Skeletal muscle tissue (tissue), 4 donors: ENCODE measurements around the gene COL5A2. TPM values are rescaled to one million over a fixed set of nuclear protein-coding genes. Genes with fewer than 3 reads are reported as not detected.

Experiments used
- H3K27ac ChIP-seq: one replicate; pipeline ENCODE4 v1.7.0; 2013; ENCODE audit warnings: mild to moderate bottlenecking, low read depth, low read length, inconsistent platforms
- H3K27me3 ChIP-seq, 3 donors: one replicate each; pipeline ENCODE4 v1.7.0; 2013; ENCODE audit warnings: low read length in 3 of 3; ENCODE audit not compliant: control insufficient read depth in 3 of 3, insufficient read depth in 3 of 3
- H3K36me3 ChIP-seq, 3 donors: one replicate each; pipeline ENCODE4 v1.7.0; 2013; ENCODE audit warnings: low read length in 3 of 3; ENCODE audit not compliant: control insufficient read depth in 3 of 3, insufficient read depth in 3 of 3
- H3K4me1 ChIP-seq, 3 donors: one replicate each; pipeline ENCODE4 v1.7.0; 2013; ENCODE audit warnings: low read length in 3 of 3, mild to moderate bottlenecking in 3 of 3; ENCODE audit not compliant: control insufficient read depth in 3 of 3, insufficient read depth in 3 of 3
- H3K4me3 ChIP-seq, 3 donors: one replicate each; pipeline ENCODE4 v1.7.0; 2013; ENCODE audit warnings: low read length in 3 of 3
- H3K9ac ChIP-seq, 3 donors: one replicate each; pipeline ENCODE4 v1.7.0; 2013; ENCODE audit warnings: low read length in 3 of 3, mild to moderate bottlenecking in 3 of 3, moderate library complexity in 2 of 3, low read depth in 1 of 3
- H3K9me3 ChIP-seq, 3 donors: one replicate each; pipeline ENCODE4 v1.7.0; 2013; ENCODE audit warnings: low read length in 3 of 3; ENCODE audit not compliant: control insufficient read depth in 3 of 3
- total RNA-seq: library from RNA; depleted of rRNA; stranded (reverse); fragments of >200 nt; gene quantifications from one replicate; pipeline ENCODE4 v1.2.3, GENCODE V29; 2014
- donor health status: Osteomylitis.

The COL5A2 gene
- total RNA-seq, 1 donor from 2014 or later: 404 TPM

- Histone ChIP-seq H3K9ac (no peak overlapping the region), H3K36me3 (no peaks in the 10 kb centered on the region), H3K4me3 (no peak overlapping the region), H3K27ac (no peak overlapping the region), H3K9me3 (no peaks in the 10 kb centered on the region), H3K27me3 (no peaks in the 10 kb centered on the region), H3K4me1 (no peaks in the 10 kb centered on the region)
Measured at GRCh38 chr2:189138800-189139199, 40.8 kb downstream of the COL5A2 start.

DNA sequence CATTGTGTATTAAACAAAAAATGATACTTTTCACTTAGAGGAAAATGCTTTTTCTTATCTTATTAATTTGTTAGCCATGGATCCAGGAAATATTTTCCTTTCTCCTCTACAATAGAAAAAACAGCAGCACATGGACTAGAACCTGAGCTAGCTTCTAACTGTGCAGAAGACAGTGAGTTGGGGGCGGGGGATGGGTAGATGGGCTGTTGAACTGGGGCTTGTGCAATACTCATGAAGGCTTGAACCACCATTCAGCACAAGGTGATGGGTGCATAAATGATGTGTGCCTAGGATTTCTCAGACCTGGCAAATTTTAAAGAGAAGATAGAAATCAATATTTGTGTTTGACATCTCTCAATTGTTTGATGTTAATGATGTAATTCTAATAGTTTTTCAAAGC is 42.0 kb downstream of the COL5A2 start:
- no peaks in the 10 kb centered on the region for H3K36me3 ChIP-seq
- H3K27ac ChIP-seq: no peak overlapping the region
- no peak overlapping the region for H3K4me3 ChIP-seq
- no peaks in the 10 kb centered on the region for H3K27me3 ChIP-seq
- H3K4me1 ChIP-seq: no peaks in the 10 kb centered on the region
- H3K9ac ChIP-seq: no peak overlapping the region
- no peaks in the 10 kb centered on the region for H3K9me3 ChIP-seq

DNA sequence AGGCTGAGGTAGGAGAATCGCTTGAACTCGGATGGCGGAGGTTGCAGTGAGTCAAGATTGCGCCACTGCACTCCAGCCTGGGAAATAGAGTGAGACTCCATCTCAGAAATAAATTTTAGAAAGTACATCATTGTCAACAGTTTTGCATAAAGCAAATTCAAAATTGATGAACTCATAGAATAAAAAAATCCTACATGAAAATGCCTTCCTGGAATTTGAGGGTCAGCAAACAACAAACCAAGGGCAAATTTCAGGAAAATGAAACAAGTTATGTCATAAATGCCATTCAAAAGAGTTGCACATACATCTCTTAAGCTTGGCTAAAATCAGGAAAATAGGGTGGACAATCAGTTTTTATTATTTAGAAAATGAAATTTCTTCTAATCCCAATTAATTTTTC is 45.1 kb downstream of the COL5A2 start:
- Histone ChIP-seq H3K4me3 (no peak overlapping the region), H3K27me3 (no peaks in the 10 kb centered on the region), H3K27ac (no peak overlapping the region), H3K9ac (no peak overlapping the region), H3K4me1 (no peaks in the 10 kb centered on the region), H3K9me3 (no peaks in the 10 kb centered on the region), H3K36me3 (no peaks in the 10 kb centered on the region)

GRCh38 chr2:189131991-189132390 is 47.6 kb downstream of the COL5A2 start:
- H3K9ac ChIP-seq: no peak overlapping the region
- H3K27me3 ChIP-seq: no peaks in the 10 kb centered on the region
- no peak overlapping the region for H3K4me3 ChIP-seq
- H3K27ac ChIP-seq: no peak overlapping the region
- no peaks in the 10 kb centered on the region for H3K4me1 ChIP-seq
- H3K36me3 ChIP-seq: no peaks in the 10 kb centered on the region
- no peaks in the 10 kb centered on the region for H3K9me3 ChIP-seq

DNA sequence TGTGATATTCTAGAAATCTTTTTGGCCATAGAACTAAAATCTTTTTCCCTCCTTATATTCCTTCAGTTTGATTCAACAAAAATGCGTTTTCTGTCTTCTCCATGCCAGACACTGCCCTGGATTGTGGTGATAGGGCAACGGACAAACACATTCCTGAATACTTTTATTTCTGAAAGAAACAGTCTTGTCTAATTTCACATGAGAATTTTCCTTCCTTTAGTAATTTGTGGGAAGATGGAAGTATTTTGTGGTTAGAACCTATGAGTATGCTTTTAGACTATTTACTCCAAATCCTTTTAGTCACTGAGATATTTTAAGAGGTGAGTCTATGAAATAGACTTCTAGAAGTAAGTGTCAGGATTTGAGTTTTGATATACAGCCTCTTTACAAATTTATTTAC is 49.6 kb downstream of the COL5A2 start:
- Histone ChIP-seq H3K36me3 (no peaks in the 10 kb centered on the region), H3K9me3 (no peaks in the 10 kb centered on the region), H3K4me1 (no peaks in the 10 kb centered on the region), H3K27me3 (no peaks in the 10 kb centered on the region), H3K4me3 (no peak overlapping the region), H3K9ac (no peak overlapping the region), H3K27ac (no peak overlapping the region)

DNA sequence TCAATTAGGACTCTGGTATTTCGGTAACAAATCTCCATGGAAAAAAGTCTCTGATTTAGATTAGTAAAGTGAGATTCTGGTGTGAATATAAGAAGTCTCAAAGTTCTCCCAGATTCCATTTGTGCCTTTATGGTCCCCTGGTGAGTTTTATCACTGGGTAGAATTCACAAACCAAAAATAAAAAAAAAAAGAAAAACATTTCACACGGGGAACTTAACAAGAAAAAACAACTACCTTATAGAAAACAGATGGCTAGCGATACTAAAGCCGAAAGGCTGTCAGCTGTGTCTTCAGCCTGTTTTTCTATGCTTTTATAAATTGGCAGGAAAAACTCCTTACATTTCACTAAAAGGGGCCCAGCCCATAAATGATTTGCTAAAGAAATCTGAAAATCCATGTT is 50.6 kb downstream of the COL5A2 start:
- H3K4me3 ChIP-seq: no peak overlapping the region
- no peak overlapping the region for H3K27ac ChIP-seq
- no peaks in the 10 kb centered on the region for H3K9me3 ChIP-seq
- no peaks in the 10 kb centered on the region for H3K36me3 ChIP-seq
- H3K9ac ChIP-seq: no peak overlapping the region
- H3K4me1 ChIP-seq: no peaks in the 10 kb centered on the region
- no peaks in the 10 kb centered on the region for H3K27me3 ChIP-seq

DNA sequence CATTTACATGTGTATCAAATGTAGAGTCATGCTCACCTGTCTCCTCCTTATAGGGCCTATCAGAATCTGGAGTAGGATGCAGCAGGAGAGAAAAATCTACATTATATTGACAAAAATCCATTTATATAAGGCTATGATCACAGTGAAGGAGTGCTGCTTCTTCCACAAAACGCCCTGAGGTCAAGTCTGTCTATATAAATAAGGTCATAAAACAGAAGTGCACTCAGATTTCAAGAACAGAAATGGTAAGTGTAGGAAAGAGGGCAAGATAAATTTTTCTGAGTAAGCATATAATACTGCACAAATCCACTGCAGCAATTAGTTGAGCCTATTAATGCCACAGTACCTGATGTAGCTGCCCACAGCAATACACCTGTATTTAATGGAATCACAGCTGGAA is 51.8 kb downstream of the COL5A2 start:
- Histone ChIP-seq H3K9ac (no peak overlapping the region), H3K27ac (no peak overlapping the region), H3K27me3 (no peaks in the 10 kb centered on the region), H3K9me3 (no peaks in the 10 kb centered on the region), H3K4me1 (no peaks in the 10 kb centered on the region), H3K4me3 (no peak overlapping the region), H3K36me3 (no peaks in the 10 kb centered on the region)

GRCh38 chr2:189125195-189125594 is 54.4 kb downstream of the COL5A2 start:
- H3K4me3 ChIP-seq: no peak overlapping the region
- no peaks in the 10 kb centered on the region for H3K4me1 ChIP-seq
- no peaks in the 10 kb centered on the region for H3K27me3 ChIP-seq
- H3K9me3 ChIP-seq: no peaks in the 10 kb centered on the region
- no peaks in the 10 kb centered on the region for H3K36me3 ChIP-seq
- H3K27ac ChIP-seq: no peak overlapping the region
- H3K9ac ChIP-seq: no peak overlapping the region

- H3K36me3 ChIP-seq: no peaks in the 10 kb centered on the region
- no peak overlapping the region for H3K9ac ChIP-seq
- no peak overlapping the region for H3K4me3 ChIP-seq
- no peak overlapping the region for H3K27ac ChIP-seq
- H3K4me1 ChIP-seq: no peaks in the 10 kb centered on the region
- H3K9me3 ChIP-seq: no peaks in the 10 kb centered on the region
- no peaks in the 10 kb centered on the region for H3K27me3 ChIP-seq
Measured at GRCh38 chr2:189124175-189124574, 55.4 kb downstream of the COL5A2 start.

DNA sequence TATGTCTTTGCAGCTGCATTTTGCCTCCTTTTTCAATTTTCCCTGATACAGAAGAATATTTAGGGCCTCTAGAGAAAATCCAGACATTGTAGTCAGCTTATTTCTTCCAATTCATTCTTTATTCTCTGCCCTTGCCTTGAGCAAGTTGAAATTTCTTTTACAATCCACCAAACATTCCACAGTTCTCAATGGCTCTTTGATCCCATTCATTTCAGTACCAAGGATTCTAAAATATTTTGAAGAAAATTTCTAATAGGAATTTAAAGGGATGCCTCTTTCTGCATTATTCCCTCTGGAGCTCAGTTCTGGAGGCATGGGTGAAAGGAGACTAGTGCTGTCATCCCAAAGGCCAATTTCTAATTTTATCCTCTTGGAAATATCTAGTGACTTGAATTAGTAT is 61.2 kb downstream of the COL5A2 start:
- H3K4me3 ChIP-seq: no peak overlapping the region
- no peaks in the 10 kb centered on the region for H3K27me3 ChIP-seq
- H3K9me3 ChIP-seq: no peaks in the 10 kb centered on the region
- H3K27ac ChIP-seq: no peak overlapping the region
- no peaks in the 10 kb centered on the region for H3K4me1 ChIP-seq
- H3K36me3 ChIP-seq: no peaks in the 10 kb centered on the region
- H3K9ac ChIP-seq: no peak overlapping the region

DNA sequence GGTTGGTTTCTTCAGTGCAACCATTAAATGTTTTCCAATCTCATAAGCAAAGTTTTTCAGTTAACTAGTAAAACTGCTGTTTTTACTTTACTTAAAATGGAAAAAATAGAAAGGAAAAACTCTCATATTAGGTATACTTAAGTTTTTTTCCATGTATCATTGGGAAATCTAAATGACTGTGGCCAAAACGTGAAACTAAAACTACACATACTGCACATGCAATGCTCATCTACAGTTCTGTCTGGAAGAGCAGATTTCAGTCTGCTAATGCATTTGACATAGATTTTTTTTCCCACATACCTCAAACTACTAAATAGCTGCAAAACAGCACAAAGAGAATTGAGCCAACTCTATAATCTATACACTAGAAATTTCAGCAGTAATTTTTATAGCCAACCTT is 62.6 kb downstream of the COL5A2 start:
- no peaks in the 10 kb centered on the region for H3K9me3 ChIP-seq
- H3K4me3 ChIP-seq: no peak overlapping the region
- no peaks in the 10 kb centered on the region for H3K27me3 ChIP-seq
- no peak overlapping the region for H3K9ac ChIP-seq
- H3K27ac ChIP-seq: no peak overlapping the region
- H3K36me3 ChIP-seq: no peaks in the 10 kb centered on the region
- H3K4me1 ChIP-seq: no peaks in the 10 kb centered on the region
